ENCODE measurements around the gene NTMT1. TPM values are rescaled to one million over a fixed set of nuclear protein-coding genes. Genes with fewer than 3 reads are reported as not detected.
A peak's percentile ranks its signal among the peaks of the same experiment; 100 is the strongest.

Gene NTMT1
- total and polyA plus RNA-seq, 2 experiments from 2014 or later = 20.8 to 81.4 TPM

DNA sequence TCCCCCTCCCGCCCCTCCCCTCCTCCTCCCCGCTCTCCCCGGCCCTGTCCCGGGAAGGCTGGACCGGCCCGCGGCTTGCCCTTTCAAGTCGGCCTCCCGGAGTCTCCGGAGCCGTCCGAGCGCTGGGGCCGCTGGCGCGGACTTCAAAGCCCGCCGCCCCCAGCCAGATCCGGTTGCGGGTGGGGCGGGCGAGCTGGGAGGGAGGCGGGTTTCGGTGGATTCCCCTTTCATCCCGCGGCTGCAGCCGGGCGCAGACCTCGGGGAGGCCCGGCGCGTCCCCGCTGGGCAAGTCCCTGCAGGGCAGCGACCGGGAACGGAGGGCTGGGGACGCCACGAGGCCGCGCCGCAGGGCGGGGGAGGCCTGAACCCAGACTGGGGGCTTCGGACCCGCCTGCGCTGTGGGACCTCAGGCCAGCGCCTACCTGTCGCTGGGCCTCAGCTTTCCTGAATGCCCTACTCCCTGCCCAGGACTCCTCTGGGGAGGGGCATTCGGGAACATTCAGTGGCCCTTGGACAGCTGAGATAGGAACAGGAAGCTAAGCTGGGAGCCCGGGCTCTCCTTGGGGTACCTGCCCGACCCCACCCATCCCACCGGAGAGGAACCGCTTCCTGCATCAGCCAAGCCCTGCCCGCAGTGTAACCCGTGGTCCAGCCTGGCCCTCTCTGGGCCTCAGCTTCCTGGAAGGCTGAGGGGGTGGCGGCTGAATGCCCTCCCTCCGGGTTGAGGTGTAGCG, 28.4 kb upstream of the NTMT1 start:
- peak; percentile 91 for DNase-seq (ENCODE audit: low spot score)
- Histone ChIP-seq H3K9me2 (replicated peaks; ENCODE audit: insufficient read depth) (no peaks in the 10 kb centered on the region), H3K27ac (peak overlapping the region; percentile 88), H3K9me3 (ENCODE audit: low read depth) (no peaks in the 10 kb centered on the region), H3K79me2 (no peaks in the 10 kb centered on the region), H2AFZ (peak overlapping the region; percentile 47), H3K4me1 (ENCODE audit: insufficient read depth) (peaks cover 24% of the 10 kb centered on the region), H3K27me3 (no peaks in the 10 kb centered on the region), H3K36me3 (replicated peaks; ENCODE audit: insufficient read depth, low read depth) (no peaks in the 10 kb centered on the region), H3K4me2 (peak overlapping the region; percentile 89), H4K20me1 (ENCODE audit: insufficient read depth, poor library complexity, severe bottlenecking) (no peaks in the 10 kb centered on the region), H3K4me3 (peak overlapping the region; percentile 22)
- WGBS (ENCODE audit: low lambda C conversion rate, missing lambda C conversion rate) = 7% methylated on average over 31 of the region's 57 CpGs
- TF ChIP-seq EZH2 (IDR thresholded peaks at IDR 0.05; ENCODE audit: borderline replicate concordance) = no peak
- TF ChIP-seq EZH2phosphoT487 (IDR thresholded peaks at IDR 0.05; ENCODE audit: low read depth, severe bottlenecking, unreplicated experiment) = no peak

DNA sequence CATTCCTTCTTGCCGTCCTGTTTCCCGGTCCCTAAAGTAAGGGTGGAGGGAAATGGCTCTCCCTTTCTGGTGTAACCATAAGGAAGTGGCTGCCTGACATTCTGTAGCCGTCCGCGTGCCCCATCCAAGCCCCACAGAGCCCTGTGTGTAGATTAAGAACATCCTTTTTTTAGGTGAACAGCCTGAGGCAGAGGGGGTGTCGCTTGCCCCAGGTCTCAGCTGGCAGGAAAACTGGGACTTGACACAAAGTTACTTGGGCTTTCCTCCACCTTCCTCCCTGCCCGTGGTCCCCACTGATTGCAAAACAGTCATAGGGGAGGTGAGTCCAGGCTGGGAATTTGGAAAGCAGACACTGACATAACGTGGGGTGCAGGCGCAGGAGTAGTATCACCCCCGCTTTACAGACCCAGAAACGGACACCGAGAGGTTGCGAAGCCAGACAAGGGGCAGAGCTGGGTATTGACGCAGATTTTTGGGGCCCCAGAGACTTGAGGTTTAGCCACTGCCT, 27.8 kb upstream of the NTMT1 start:
- Histone ChIP-seq H3K4me3 (no peak overlapping the region), H3K9me3 (ENCODE audit: low read depth) (no peaks in the 10 kb centered on the region), H3K9me2 (replicated peaks; ENCODE audit: insufficient read depth) (no peaks in the 10 kb centered on the region), H3K36me3 (replicated peaks; ENCODE audit: insufficient read depth, low read depth) (no peaks in the 10 kb centered on the region), H3K27me3 (no peaks in the 10 kb centered on the region), H3K4me2 (peak overlapping the region; percentile 89), H3K4me1 (ENCODE audit: insufficient read depth) (peaks cover 27% of the 10 kb centered on the region), H2AFZ (peak overlapping the region; percentile 47), H4K20me1 (ENCODE audit: insufficient read depth, poor library complexity, severe bottlenecking) (no peaks in the 10 kb centered on the region), H3K79me2 (no peaks in the 10 kb centered on the region), H3K27ac (peak overlapping the region; percentile 88)
- no peak for DNase-seq (ENCODE audit: low spot score)
- WGBS (ENCODE audit: low lambda C conversion rate, missing lambda C conversion rate) = 59% methylated on average over 14 of the region's 14 CpGs
- TF ChIP-seq, protein P1, sequence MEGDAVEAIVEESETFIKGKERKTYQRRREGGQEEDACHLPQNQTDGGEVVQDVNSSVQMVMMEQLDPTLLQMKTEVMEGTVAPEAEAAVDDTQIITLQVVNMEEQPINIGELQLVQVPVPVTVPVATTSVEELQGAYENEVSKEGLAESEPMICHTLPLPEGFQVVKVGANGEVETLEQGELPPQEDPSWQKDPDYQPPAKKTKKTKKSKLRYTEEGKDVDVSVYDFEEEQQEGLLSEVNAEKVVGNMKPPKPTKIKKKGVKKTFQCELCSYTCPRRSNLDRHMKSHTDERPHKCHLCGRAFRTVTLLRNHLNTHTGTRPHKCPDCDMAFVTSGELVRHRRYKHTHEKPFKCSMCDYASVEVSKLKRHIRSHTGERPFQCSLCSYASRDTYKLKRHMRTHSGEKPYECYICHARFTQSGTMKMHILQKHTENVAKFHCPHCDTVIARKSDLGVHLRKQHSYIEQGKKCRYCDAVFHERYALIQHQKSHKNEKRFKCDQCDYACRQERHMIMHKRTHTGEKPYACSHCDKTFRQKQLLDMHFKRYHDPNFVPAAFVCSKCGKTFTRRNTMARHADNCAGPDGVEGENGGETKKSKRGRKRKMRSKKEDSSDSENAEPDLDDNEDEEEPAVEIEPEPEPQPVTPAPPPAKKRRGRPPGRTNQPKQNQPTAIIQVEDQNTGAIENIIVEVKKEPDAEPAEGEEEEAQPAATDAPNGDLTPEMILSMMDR (IDR thresholded peaks at IDR 0.05; ENCODE audit: poor library complexity) = no peak
- TF ChIP-seq EZH2 (IDR thresholded peaks at IDR 0.05; ENCODE audit: borderline replicate concordance) (no peak), EZH2phosphoT487 (IDR thresholded peaks at IDR 0.05; ENCODE audit: low read depth, severe bottlenecking, unreplicated experiment) (no peak)

DNA sequence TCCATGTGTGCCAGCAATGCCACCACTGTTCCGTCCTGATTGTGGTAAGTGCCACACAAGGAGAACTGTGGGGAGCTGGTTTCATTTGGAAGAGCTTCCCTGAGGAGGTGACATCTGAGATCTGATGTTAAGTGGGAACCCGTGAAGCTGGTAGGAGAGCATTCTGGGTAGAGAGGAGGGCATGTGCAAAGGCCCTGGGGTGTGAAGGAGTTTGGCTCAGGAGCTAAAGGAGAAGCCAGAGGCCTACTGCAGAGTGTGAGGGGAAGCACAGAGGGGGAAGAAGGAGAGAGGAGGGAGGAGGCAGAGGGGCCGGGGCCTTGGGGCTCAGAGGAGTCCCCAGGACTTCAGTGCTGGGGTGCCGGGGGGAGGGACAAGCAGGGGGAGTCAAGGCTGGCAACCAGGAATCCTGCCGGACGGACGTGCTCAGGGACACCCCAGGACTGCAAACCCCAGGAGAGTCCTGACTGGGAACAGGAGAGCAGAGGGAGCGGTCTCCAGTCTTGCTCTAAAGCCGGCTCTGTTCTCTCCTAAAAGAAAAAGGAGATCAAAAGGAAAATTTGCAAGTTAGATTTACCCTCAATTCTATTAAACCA, 24.8 kb upstream of the NTMT1 start:
- H3K4me1 ChIP-seq (ENCODE audit: insufficient read depth) = peaks cover 24% of the 10 kb centered on the region
- H3K9me3 ChIP-seq (ENCODE audit: low read depth) = no peaks in the 10 kb centered on the region
- H3K27ac ChIP-seq = no peak overlapping the region
- TF ChIP-seq, protein P1 (IDR thresholded peaks at IDR 0.05; ENCODE audit: poor library complexity) = no peak
- TF ChIP-seq EZH2phosphoT487 (IDR thresholded peaks at IDR 0.05; ENCODE audit: low read depth, severe bottlenecking, unreplicated experiment) (no peak), EZH2 (IDR thresholded peaks at IDR 0.05; ENCODE audit: borderline replicate concordance) (no peak)
- no peak for DNase-seq (ENCODE audit: low spot score)
- H3K9me2 ChIP-seq (replicated peaks; ENCODE audit: insufficient read depth) = no peaks in the 10 kb centered on the region
- H2AFZ ChIP-seq = no peak overlapping the region
- H3K79me2 ChIP-seq = no peaks in the 10 kb centered on the region
- H4K20me1 ChIP-seq (ENCODE audit: insufficient read depth, poor library complexity, severe bottlenecking) = no peaks in the 10 kb centered on the region
- H3K36me3 ChIP-seq (replicated peaks; ENCODE audit: insufficient read depth, low read depth) = no peaks in the 10 kb centered on the region
- H3K27me3 ChIP-seq = no peaks in the 10 kb centered on the region
- WGBS (ENCODE audit: low lambda C conversion rate, missing lambda C conversion rate) = 89% methylated on average over 8 of the region's 9 CpGs
- no peak overlapping the region for H3K4me2 ChIP-seq
- no peak overlapping the region for H3K4me3 ChIP-seq

Measured in hepatocyte (in vitro differentiated cells).